Osteoblast (primary cell): Measurements from ENCODE around the gene PTPRR. TPM values are rescaled to one million over a fixed set of nuclear protein-coding genes. Genes with fewer than 3 reads are reported as not detected.

Source experiments
- DNase-seq: peaks from one replicate; pipeline ENCODE4 v3.0.0; 2011; ENCODE audit warnings: low spot score, mixed read lengths; ENCODE audit not compliant: insufficient read length; ENCODE audit errors: missing footprints
- H2AFZ ChIP-seq: 2 replicates; pipeline ENCODE4 v1.6.0; 2011; ENCODE audit warnings: mild to moderate bottlenecking, low read length
- H3K27ac ChIP-seq: 2 replicates; pipeline ENCODE4 v1.5.1; 2011; ENCODE audit warnings: mild to moderate bottlenecking, low read depth, low read length, moderate library complexity
- H3K27me3 ChIP-seq: 2 replicates; pipeline ENCODE4 v1.6.0; 2012; ENCODE audit warnings: mild to moderate bottlenecking, control low read depth, inconsistent platforms, low read length, moderate library complexity; ENCODE audit not compliant: insufficient read depth
- H3K36me3 ChIP-seq: 2 replicates; pipeline ENCODE4 v1.5.1; 2011; ENCODE audit warnings: mild to moderate bottlenecking, low read length, control low read depth, moderate library complexity; ENCODE audit not compliant: insufficient read depth
- H3K4me1 ChIP-seq: 2 replicates; pipeline ENCODE4 v1.5.1; 2011; ENCODE audit warnings: mild to moderate bottlenecking, low read length, control low read depth, moderate library complexity; ENCODE audit not compliant: insufficient read depth
- H3K4me2 ChIP-seq: 2 replicates; pipeline ENCODE4 v1.6.0; 2011; ENCODE audit warnings: mild to moderate bottlenecking, low read length; ENCODE audit not compliant: insufficient read depth
- H3K4me3 ChIP-seq: fragments of 200-600 bp; sonication (generic); 3 replicates; pipeline ENCODE4 v1.5.1; 2012; ENCODE audit warnings: mild to moderate bottlenecking, low read length, inconsistent platforms; ENCODE audit not compliant: insufficient read depth
- H3K79me2 ChIP-seq: 2 replicates; pipeline ENCODE4 v1.6.0; 2012; ENCODE audit warnings: mild to moderate bottlenecking, low read length, control low read depth, inconsistent platforms; ENCODE audit not compliant: insufficient read depth
- H3K9me3 ChIP-seq: 2 replicates; pipeline ENCODE4 v1.5.1; 2011; ENCODE audit warnings: low read depth, low read length, control low read depth
- H4K20me1 ChIP-seq: 2 replicates; pipeline ENCODE4 v1.6.0; 2012; ENCODE audit warnings: mild to moderate bottlenecking, low read length, control low read depth; ENCODE audit not compliant: insufficient read depth
- CTCF ChIP-seq: IDR thresholded peaks from 2 replicates; pipeline ENCODE4 v1.5.1; 2011; ENCODE audit warnings: mild to moderate bottlenecking, low read depth, low read length, moderate library complexity; ENCODE audit errors: extremely low read depth
- total RNA-seq: library from RNA; depleted of rRNA; stranded (reverse); fragments of >200 nt; gene quantifications from 2 replicates; pipeline ENCODE4 v1.2.3, GENCODE V29; 2012

PTPRR gene
- total RNA-seq, 1 donor: not detected

- Histone ChIP-seq H3K4me1 (no peaks in the 10 kb centered on the region), H3K27me3 (no peaks in the 10 kb centered on the region), H3K9me3 (no peaks in the 10 kb centered on the region), H3K4me2 (no peak overlapping the region), H3K79me2 (no peaks in the 10 kb centered on the region), H3K36me3 (no peaks in the 10 kb centered on the region), H2AFZ (no peak overlapping the region), H3K4me3 (no peak overlapping the region), H4K20me1 (no peaks in the 10 kb centered on the region), H3K27ac (no peak overlapping the region)
- no peak for DNase-seq
- TF ChIP-seq CTCF: no peak
Observed at GRCh38 chr12:70843363-70843762, 77.2 kb downstream of the PTPRR start.

GRCh38 chr12:70842942-70843341, 77.6 kb downstream of the PTPRR start:
- no peak overlapping the region for H3K4me2 ChIP-seq
- H4K20me1 ChIP-seq: no peaks in the 10 kb centered on the region
- H3K9me3 ChIP-seq: no peaks in the 10 kb centered on the region
- TF ChIP-seq CTCF: no peak
- H3K36me3 ChIP-seq: no peaks in the 10 kb centered on the region
- H3K4me1 ChIP-seq: no peaks in the 10 kb centered on the region
- no peaks in the 10 kb centered on the region for H3K27me3 ChIP-seq
- H3K4me3 ChIP-seq: no peak overlapping the region
- no peak for DNase-seq
- no peak overlapping the region for H3K27ac ChIP-seq
- H3K79me2 ChIP-seq: no peaks in the 10 kb centered on the region
- H2AFZ ChIP-seq: no peak overlapping the region

GRCh38 chr12:70842136-70842535, 78.4 kb downstream of the PTPRR start:
- TF ChIP-seq CTCF: no peak
- Histone ChIP-seq H3K27ac (no peak overlapping the region), H3K9me3 (no peaks in the 10 kb centered on the region), H2AFZ (no peak overlapping the region), H4K20me1 (no peaks in the 10 kb centered on the region), H3K36me3 (no peaks in the 10 kb centered on the region), H3K27me3 (no peaks in the 10 kb centered on the region), H3K4me3 (no peak overlapping the region), H3K79me2 (no peaks in the 10 kb centered on the region), H3K4me2 (no peak overlapping the region), H3K4me1 (no peaks in the 10 kb centered on the region)
- no peak for DNase-seq

GRCh38 chr12:70840656-70841350, 79.7 kb downstream of the PTPRR start:
- no peak overlapping the region for H3K4me3 ChIP-seq
- H2AFZ ChIP-seq: no peak overlapping the region
- no peaks in the 10 kb centered on the region for H3K79me2 ChIP-seq
- H3K4me1 ChIP-seq: no peaks in the 10 kb centered on the region
- no peak for TF ChIP-seq CTCF
- DNase-seq: no peak
- peaks cover 3% of the 10 kb centered on the region for H3K27me3 ChIP-seq
- no peaks in the 10 kb centered on the region for H4K20me1 ChIP-seq
- no peaks in the 10 kb centered on the region for H3K9me3 ChIP-seq
- no peaks in the 10 kb centered on the region for H3K36me3 ChIP-seq
- no peak overlapping the region for H3K4me2 ChIP-seq
- H3K27ac ChIP-seq: no peak overlapping the region
